Measurements from ENCODE around the gene PLD1.

DNA sequence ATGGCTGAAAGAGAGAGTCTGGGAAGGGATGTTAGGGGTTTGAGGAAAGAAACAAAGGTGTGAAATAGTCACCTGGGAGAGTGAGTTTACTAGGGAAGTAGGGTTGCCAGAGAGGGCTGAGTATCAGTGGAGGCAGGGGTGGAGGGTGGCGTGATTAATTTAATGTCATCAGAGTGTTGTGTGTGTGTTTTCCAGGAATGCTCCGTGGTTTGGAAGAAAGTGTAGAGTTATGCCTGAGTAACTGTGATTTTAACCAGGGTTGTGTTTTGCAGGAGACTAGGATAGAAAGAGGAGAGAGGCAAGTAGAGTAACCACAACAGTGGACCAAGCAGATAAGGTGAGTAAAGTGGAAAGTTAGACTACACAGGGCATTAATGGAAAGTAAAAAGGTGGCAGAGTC is 27.2 kb downstream of the PLD1 start:
- TF ChIP-seq, protein P1, sequence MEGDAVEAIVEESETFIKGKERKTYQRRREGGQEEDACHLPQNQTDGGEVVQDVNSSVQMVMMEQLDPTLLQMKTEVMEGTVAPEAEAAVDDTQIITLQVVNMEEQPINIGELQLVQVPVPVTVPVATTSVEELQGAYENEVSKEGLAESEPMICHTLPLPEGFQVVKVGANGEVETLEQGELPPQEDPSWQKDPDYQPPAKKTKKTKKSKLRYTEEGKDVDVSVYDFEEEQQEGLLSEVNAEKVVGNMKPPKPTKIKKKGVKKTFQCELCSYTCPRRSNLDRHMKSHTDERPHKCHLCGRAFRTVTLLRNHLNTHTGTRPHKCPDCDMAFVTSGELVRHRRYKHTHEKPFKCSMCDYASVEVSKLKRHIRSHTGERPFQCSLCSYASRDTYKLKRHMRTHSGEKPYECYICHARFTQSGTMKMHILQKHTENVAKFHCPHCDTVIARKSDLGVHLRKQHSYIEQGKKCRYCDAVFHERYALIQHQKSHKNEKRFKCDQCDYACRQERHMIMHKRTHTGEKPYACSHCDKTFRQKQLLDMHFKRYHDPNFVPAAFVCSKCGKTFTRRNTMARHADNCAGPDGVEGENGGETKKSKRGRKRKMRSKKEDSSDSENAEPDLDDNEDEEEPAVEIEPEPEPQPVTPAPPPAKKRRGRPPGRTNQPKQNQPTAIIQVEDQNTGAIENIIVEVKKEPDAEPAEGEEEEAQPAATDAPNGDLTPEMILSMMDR (IDR thresholded peaks at IDR 0.05), result no peak
- TF ChIP-seq EZH2 (IDR thresholded peaks at IDR 0.05) (no peak), EZH2phosphoT487 (IDR thresholded peaks at IDR 0.05) (no peak)
